Osteoblast (primary cell): ENCODE measurements around the gene KIAA0232. TPM values are rescaled to one million over a fixed set of nuclear protein-coding genes. Genes with fewer than 3 reads are reported as not detected.

Source experiments
- DNase-seq: peaks from one replicate; pipeline ENCODE4 v3.0.0; 2011; ENCODE audit warnings: low spot score, mixed read lengths; ENCODE audit not compliant: insufficient read length; ENCODE audit errors: missing footprints
- H2AFZ ChIP-seq: 2 replicates; pipeline ENCODE4 v1.6.0; 2011; ENCODE audit warnings: mild to moderate bottlenecking, low read length
- H3K27ac ChIP-seq: 2 replicates; pipeline ENCODE4 v1.5.1; 2011; ENCODE audit warnings: mild to moderate bottlenecking, low read depth, low read length, moderate library complexity
- H3K27me3 ChIP-seq: 2 replicates; pipeline ENCODE4 v1.6.0; 2012; ENCODE audit warnings: mild to moderate bottlenecking, control low read depth, inconsistent platforms, low read length, moderate library complexity; ENCODE audit not compliant: insufficient read depth
- H3K36me3 ChIP-seq: 2 replicates; pipeline ENCODE4 v1.5.1; 2011; ENCODE audit warnings: mild to moderate bottlenecking, low read length, control low read depth, moderate library complexity; ENCODE audit not compliant: insufficient read depth
- H3K4me1 ChIP-seq: 2 replicates; pipeline ENCODE4 v1.5.1; 2011; ENCODE audit warnings: mild to moderate bottlenecking, low read length, control low read depth, moderate library complexity; ENCODE audit not compliant: insufficient read depth
- H3K4me2 ChIP-seq: 2 replicates; pipeline ENCODE4 v1.6.0; 2011; ENCODE audit warnings: mild to moderate bottlenecking, low read length; ENCODE audit not compliant: insufficient read depth
- H3K4me3 ChIP-seq: fragments of 200-600 bp; sonication (generic); 3 replicates; pipeline ENCODE4 v1.5.1; 2012; ENCODE audit warnings: mild to moderate bottlenecking, low read length, inconsistent platforms; ENCODE audit not compliant: insufficient read depth
- H3K79me2 ChIP-seq: 2 replicates; pipeline ENCODE4 v1.6.0; 2012; ENCODE audit warnings: mild to moderate bottlenecking, low read length, control low read depth, inconsistent platforms; ENCODE audit not compliant: insufficient read depth
- H3K9me3 ChIP-seq: 2 replicates; pipeline ENCODE4 v1.5.1; 2011; ENCODE audit warnings: low read depth, low read length, control low read depth
- H4K20me1 ChIP-seq: 2 replicates; pipeline ENCODE4 v1.6.0; 2012; ENCODE audit warnings: mild to moderate bottlenecking, low read length, control low read depth; ENCODE audit not compliant: insufficient read depth
- total RNA-seq: library from RNA; depleted of rRNA; stranded (reverse); fragments of >200 nt; gene quantifications from 2 replicates; pipeline ENCODE4 v1.2.3, GENCODE V29; 2012
- TF ChIP-seq, protein P1 (sequence below): IDR thresholded peaks from 2 replicates; pipeline ENCODE4 v1.5.1; 2011; ENCODE audit warnings: mild to moderate bottlenecking, low read depth, low read length, moderate library complexity; ENCODE audit errors: extremely low read depth

Gene KIAA0232
- total RNA-seq, 1 donor, result 23.9 TPM

DNA sequence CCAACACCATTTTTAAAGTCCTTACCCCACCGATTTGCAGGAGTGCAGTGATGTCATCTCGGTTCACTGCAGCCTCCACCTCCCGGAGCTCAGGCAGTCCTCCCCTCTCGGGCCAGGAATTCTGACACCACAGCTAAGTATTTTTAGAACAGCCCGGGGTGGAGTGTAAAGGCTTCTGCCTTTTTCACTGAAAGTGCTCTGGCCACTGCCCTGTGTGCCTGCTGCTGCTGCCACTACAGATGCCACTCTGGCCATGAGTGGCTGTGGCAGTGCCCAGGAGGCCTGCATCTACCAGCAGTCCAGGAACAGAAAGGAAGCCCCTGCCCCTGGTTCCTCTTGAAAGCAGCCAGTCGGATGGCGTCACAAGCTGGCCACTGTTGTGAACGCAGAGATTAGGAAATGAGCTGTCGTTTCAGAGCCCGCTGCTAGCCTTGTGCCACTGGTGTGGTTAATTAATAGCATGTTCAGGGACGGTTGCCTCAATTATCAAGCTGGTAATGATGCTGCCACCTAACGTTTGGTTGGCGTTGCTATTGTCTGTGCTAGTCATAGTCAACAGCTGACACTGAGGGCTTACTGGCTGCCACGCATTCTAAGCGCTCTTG is 103.5 kb downstream of the KIAA0232 start:
- Histone ChIP-seq H3K9me3 (no peaks in the 10 kb centered on the region), H4K20me1 (no peaks in the 10 kb centered on the region), H3K36me3 (peaks cover 15% of the 10 kb centered on the region), H2AFZ (peak overlapping the region; percentile 68), H3K4me2 (peak overlapping the region; percentile 71), H3K4me1 (peaks cover 26% of the 10 kb centered on the region), H3K79me2 (no peaks in the 10 kb centered on the region), H3K27ac (peak overlapping the region; percentile 77), H3K4me3 (peak overlapping the region; percentile 47), H3K27me3 (no peaks in the 10 kb centered on the region)
- DNase-seq, result peak; percentile 95
- TF ChIP-seq, protein P1, sequence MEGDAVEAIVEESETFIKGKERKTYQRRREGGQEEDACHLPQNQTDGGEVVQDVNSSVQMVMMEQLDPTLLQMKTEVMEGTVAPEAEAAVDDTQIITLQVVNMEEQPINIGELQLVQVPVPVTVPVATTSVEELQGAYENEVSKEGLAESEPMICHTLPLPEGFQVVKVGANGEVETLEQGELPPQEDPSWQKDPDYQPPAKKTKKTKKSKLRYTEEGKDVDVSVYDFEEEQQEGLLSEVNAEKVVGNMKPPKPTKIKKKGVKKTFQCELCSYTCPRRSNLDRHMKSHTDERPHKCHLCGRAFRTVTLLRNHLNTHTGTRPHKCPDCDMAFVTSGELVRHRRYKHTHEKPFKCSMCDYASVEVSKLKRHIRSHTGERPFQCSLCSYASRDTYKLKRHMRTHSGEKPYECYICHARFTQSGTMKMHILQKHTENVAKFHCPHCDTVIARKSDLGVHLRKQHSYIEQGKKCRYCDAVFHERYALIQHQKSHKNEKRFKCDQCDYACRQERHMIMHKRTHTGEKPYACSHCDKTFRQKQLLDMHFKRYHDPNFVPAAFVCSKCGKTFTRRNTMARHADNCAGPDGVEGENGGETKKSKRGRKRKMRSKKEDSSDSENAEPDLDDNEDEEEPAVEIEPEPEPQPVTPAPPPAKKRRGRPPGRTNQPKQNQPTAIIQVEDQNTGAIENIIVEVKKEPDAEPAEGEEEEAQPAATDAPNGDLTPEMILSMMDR, result peak; percentile 29

DNA sequence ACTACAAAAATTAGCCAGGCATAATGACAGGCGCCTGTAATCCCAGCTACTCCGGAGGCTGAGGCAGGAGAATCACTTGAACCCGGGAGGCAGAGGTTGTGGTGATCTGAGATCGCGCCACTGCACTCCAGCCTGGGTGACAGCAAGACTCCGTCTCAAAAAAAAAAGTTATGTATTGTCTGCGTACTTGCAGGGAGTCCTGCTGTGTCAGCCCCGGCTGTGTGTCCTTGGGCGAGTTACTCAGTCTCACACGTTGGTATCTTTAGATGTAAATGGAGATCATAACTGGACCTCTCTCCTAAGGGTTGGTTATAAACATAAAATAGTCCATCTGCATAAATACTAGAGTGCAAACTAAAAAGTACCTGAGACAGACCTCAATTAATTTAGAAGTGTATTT is 104.4 kb downstream of the KIAA0232 start:
- TF ChIP-seq, protein P1, result no peak
- no peak overlapping the region for H3K4me3 ChIP-seq
- no peaks in the 10 kb centered on the region for H3K9me3 ChIP-seq
- no peak overlapping the region for H3K27ac ChIP-seq
- peaks cover 7% of the 10 kb centered on the region for H3K36me3 ChIP-seq
- no peak overlapping the region for H3K4me2 ChIP-seq
- H3K4me1 ChIP-seq, result peaks cover 32% of the 10 kb centered on the region
- no peak overlapping the region for H2AFZ ChIP-seq
- no peaks in the 10 kb centered on the region for H4K20me1 ChIP-seq
- no peaks in the 10 kb centered on the region for H3K27me3 ChIP-seq
- DNase-seq, result peak; percentile 38
- H3K79me2 ChIP-seq, result no peaks in the 10 kb centered on the region

DNA sequence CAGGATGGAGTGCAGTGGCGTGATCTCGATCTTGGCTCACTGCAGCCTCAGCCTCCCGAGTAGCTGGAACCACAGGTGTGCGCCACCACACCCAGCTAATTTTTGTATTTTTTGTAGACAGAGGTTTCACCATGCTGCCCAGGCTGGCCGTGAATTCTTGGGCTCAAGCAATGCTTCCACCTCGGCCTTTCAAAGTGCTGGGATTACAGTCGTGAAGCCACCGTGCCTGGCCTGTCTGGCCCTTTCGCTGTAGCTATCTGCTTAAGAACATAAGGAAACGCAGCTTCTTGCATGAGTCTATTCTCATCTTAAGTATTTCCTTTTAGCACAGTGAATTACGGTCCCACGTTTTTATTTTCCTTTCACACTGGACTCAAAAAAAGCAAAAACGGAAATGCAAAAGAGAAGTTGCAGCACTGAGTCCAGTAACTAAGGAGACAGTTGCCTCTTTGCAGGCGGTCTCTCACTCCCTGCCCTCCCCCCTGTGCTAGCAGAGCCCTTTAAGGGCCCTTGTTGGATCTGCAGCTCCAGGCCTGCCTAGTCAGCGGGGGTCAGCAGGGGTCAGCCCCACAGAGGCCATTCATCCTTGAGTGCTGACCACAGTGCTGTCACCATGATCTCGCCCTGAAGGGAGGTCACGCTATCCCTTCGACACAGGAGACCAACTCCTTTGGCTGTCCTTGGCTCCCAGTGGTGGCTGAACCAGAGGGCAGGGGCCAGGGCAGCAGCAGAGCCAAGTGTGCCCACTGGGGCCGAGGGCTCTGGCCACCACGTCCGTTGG is 105.3 kb downstream of the KIAA0232 start:
- Histone ChIP-seq H3K27ac (peak overlapping the region; percentile 11), H4K20me1 (no peaks in the 10 kb centered on the region), H3K36me3 (no peaks in the 10 kb centered on the region), H2AFZ (no peak overlapping the region), H3K4me1 (peaks cover 41% of the 10 kb centered on the region), H3K27me3 (no peaks in the 10 kb centered on the region), H3K4me3 (no peak overlapping the region), H3K9me3 (no peaks in the 10 kb centered on the region), H3K79me2 (no peaks in the 10 kb centered on the region), H3K4me2 (no peak overlapping the region)
- DNase-seq, result peak; percentile 86
- TF ChIP-seq, protein P1, result no peak

DNA sequence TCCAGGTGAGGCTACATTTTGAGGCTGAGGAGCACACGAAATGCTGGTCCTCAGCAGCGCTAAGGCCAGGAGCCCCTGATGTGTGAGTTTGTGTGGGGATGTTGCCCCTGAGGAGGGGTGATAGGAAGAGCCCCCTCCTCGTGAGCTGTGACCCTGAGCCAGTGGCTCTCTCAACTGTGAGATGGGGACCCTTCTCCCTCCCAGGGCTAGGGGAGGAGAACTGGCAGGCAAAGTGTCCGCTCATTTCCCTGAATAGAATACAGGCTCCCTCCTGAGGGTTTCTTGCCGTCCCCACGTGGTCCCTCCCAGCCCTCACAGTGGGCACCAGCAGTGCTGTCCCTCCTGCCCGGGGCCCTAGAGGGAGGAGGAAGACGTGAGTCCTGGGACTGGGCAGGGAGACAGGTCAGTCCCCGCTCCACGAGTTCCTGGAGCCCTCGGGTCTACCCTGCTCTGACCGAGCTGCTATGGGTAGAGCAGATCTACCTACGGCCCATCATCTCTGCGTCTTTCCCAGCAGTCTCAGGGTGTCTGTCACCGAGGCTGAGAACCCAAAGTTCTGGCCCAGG is 106.1 kb downstream of the KIAA0232 start:
- Histone ChIP-seq H3K4me2 (no peak overlapping the region), H3K36me3 (no peaks in the 10 kb centered on the region), H3K79me2 (no peaks in the 10 kb centered on the region), H3K27ac (no peak overlapping the region), H2AFZ (no peak overlapping the region), H3K4me3 (no peak overlapping the region), H4K20me1 (no peaks in the 10 kb centered on the region), H3K9me3 (no peaks in the 10 kb centered on the region), H3K27me3 (no peaks in the 10 kb centered on the region), H3K4me1 (peaks cover 45% of the 10 kb centered on the region)
- peak; percentile 58 for DNase-seq
- TF ChIP-seq, protein P1, result no peak
